ENCODE measurements around the gene PYGL.

DNA sequence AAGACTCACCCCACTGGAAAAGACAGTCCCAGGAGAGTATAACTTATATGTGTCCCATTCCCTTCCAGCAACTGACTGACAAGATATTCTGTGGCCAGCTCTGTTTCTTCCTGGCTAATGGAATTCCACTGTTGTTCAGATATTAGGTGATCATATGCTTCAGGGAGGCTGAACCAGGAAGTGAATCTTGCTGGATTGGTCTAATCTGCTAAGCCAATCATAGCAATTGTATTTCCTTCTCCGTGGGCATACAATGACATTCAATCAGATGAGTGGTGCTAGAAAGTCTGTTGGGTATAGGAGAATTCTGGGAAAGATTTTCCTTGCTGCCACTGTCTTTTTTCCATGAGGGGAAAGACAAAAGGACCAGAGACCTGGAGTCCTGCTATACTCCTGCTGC lies 12.1 kb downstream of the PYGL start:
- TF ChIP-seq, protein P1, sequence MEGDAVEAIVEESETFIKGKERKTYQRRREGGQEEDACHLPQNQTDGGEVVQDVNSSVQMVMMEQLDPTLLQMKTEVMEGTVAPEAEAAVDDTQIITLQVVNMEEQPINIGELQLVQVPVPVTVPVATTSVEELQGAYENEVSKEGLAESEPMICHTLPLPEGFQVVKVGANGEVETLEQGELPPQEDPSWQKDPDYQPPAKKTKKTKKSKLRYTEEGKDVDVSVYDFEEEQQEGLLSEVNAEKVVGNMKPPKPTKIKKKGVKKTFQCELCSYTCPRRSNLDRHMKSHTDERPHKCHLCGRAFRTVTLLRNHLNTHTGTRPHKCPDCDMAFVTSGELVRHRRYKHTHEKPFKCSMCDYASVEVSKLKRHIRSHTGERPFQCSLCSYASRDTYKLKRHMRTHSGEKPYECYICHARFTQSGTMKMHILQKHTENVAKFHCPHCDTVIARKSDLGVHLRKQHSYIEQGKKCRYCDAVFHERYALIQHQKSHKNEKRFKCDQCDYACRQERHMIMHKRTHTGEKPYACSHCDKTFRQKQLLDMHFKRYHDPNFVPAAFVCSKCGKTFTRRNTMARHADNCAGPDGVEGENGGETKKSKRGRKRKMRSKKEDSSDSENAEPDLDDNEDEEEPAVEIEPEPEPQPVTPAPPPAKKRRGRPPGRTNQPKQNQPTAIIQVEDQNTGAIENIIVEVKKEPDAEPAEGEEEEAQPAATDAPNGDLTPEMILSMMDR (IDR thresholded peaks at IDR 0.05; ENCODE audit: low read depth, low read length): no peak
- no peak for TF ChIP-seq POLR2A (IDR thresholded peaks at IDR 0.05; ENCODE audit: extremely low read depth, insufficient read length)
